Measurements from ENCODE around the gene TRAF3. TPM values are rescaled to one million over a fixed set of nuclear protein-coding genes. Genes with fewer than 3 reads are reported as not detected.

Gene TRAF3
- total and polyA plus RNA-seq, 3 experiments from 2014 or later: 16.3 to 62.0 (median 61.6) TPM

GRCh38 chr14:102848830-102849525 lies 71.7 kb downstream of the TRAF3 start:
- H3K4me1 ChIP-seq (ENCODE audit: insufficient read depth, low read length): no peaks in the 10 kb centered on the region
- H3K4me3 Mint-ChIP-seq: no peak overlapping the region
- no peak overlapping the region for H3K4me3 ChIP-seq (ENCODE audit: low read length)
- POLR2A ChIA-PET: no interaction called here
- CTCF ChIA-PET: no interaction called here
- peaks cover 9 to 28% (median 23%) of the 10 kb centered on the region in 3 donors for H3K4me1 Mint-ChIP-seq
- H3K27ac ChIP-seq (ENCODE audit: low read depth, low read length): no peak overlapping the region
- no peaks in the 10 kb centered on the region for H3K27me3 ChIP-seq (ENCODE audit: insufficient read depth, low read length, poor library complexity, severe bottlenecking)
- DNase-seq: no peak
- H3K36me3 ChIP-seq (ENCODE audit: insufficient read depth, low read length): no peaks in the 10 kb centered on the region
- H3K27ac Mint-ChIP-seq: peak overlapping the region in 3 of 8 donors; percentile 11 to 78 (median 38)
- H3K27me3 Mint-ChIP-seq: no peaks in the 10 kb centered on the region
- no peaks in the 10 kb centered on the region for H3K9me3 Mint-ChIP-seq
- H3K36me3 Mint-ChIP-seq: peaks cover 3 to 43% (median 5%) of the 10 kb centered on the region in 3 donors
- no peaks in the 10 kb centered on the region for H3K9me3 ChIP-seq (ENCODE audit: low read length)

- H3K4me3 ChIP-seq (ENCODE audit: low read length): no peak overlapping the region
- peak overlapping the region in 5 of 8 donors; percentile 21 to 78 (median 52) for H3K27ac Mint-ChIP-seq
Measured at GRCh38 chr14:102849526-102850379, 72.5 kb downstream of the TRAF3 start.

GRCh38 chr14:102853648-102854047 lies 76.4 kb downstream of the TRAF3 start:
- H3K27me3 ChIP-seq (ENCODE audit: insufficient read depth, low read length, poor library complexity, severe bottlenecking): no peaks in the 10 kb centered on the region
- Mint-ChIP-seq H3K27ac (peak overlapping the region in 2 of 8 donors; percentile 14 to 58), H3K36me3 (peaks cover 7 to 48% (median 11%) of the 10 kb centered on the region in 3 donors)

More at GRCh38 chr14:102849526-102850379, 72.5 kb downstream of the TRAF3 start:
- DNase-seq: no peak
- no peaks in the 10 kb centered on the region for H3K27me3 ChIP-seq (ENCODE audit: insufficient read depth, low read length, poor library complexity, severe bottlenecking)
- Mint-ChIP-seq H3K4me3 (no peak overlapping the region), H3K27me3 (no peaks in the 10 kb centered on the region), H3K36me3 (peaks cover 3 to 42% (median 5%) of the 10 kb centered on the region in 3 donors), H3K9me3 (no peaks in the 10 kb centered on the region), H3K4me1 (peaks cover 11 to 29% (median 22%) of the 10 kb centered on the region in 3 donors)
- H3K36me3 ChIP-seq (ENCODE audit: insufficient read depth, low read length): no peaks in the 10 kb centered on the region
- H3K4me1 ChIP-seq (ENCODE audit: insufficient read depth, low read length): no peaks in the 10 kb centered on the region
- POLR2A ChIA-PET: no interaction called here
- no peaks in the 10 kb centered on the region for H3K9me3 ChIP-seq (ENCODE audit: low read length)
- no peak overlapping the region for H3K27ac ChIP-seq (ENCODE audit: low read depth, low read length)
- CTCF ChIA-PET: no interaction called here

GRCh38 chr14:102854091-102854703 lies 76.9 kb downstream of the TRAF3 start:
- Histone ChIP-seq H3K36me3 (ENCODE audit: insufficient read depth, low read length) (no peaks in the 10 kb centered on the region), H3K4me3 (ENCODE audit: low read length) (no peak overlapping the region), H3K27ac (ENCODE audit: low read depth, low read length) (no peak overlapping the region), H3K9me3 (ENCODE audit: low read length) (no peaks in the 10 kb centered on the region), H3K27me3 (ENCODE audit: insufficient read depth, low read length, poor library complexity, severe bottlenecking) (no peaks in the 10 kb centered on the region), H3K4me1 (ENCODE audit: insufficient read depth, low read length) (no peaks in the 10 kb centered on the region)
- DNase-seq: no peak
- peaks cover 14 to 45% (median 33%) of the 10 kb centered on the region in 3 donors for H3K4me1 Mint-ChIP-seq
- H3K27ac Mint-ChIP-seq: peak overlapping the region in 1 of 8 donors; percentile 14
- peaks cover 7 to 51% (median 11%) of the 10 kb centered on the region in 3 donors for H3K36me3 Mint-ChIP-seq
- POLR2A ChIA-PET: no interaction called here
- H3K27me3 Mint-ChIP-seq: no peaks in the 10 kb centered on the region
- H3K4me3 Mint-ChIP-seq: no peak overlapping the region
- CTCF ChIA-PET: no interaction called here
- H3K9me3 Mint-ChIP-seq: no peaks in the 10 kb centered on the region

More at GRCh38 chr14:102853648-102854047, 76.4 kb downstream of the TRAF3 start:
- Histone ChIP-seq H3K4me3 (ENCODE audit: low read length) (no peak overlapping the region), H3K36me3 (ENCODE audit: insufficient read depth, low read length) (no peaks in the 10 kb centered on the region), H3K9me3 (ENCODE audit: low read length) (no peaks in the 10 kb centered on the region), H3K4me1 (ENCODE audit: insufficient read depth, low read length) (no peaks in the 10 kb centered on the region), H3K27ac (ENCODE audit: low read depth, low read length) (no peak overlapping the region)
- Mint-ChIP-seq H3K9me3 (no peaks in the 10 kb centered on the region), H3K4me1 (peaks cover 17 to 50% (median 38%) of the 10 kb centered on the region in 3 donors), H3K27me3 (no peaks in the 10 kb centered on the region), H3K4me3 (no peak overlapping the region)
- DNase-seq: no peak
- ChIA-PET CTCF (no interaction called here), POLR2A (no interaction called here)

- no peak overlapping the region for H3K27ac ChIP-seq (ENCODE audit: low read depth, low read length)
- no peak overlapping the region for H3K4me3 ChIP-seq (ENCODE audit: low read length)
- Mint-ChIP-seq H3K4me1 (peaks cover 17 to 37% (median 28%) of the 10 kb centered on the region in 3 donors), H3K27me3 (no peaks in the 10 kb centered on the region), H3K36me3 (peaks cover 8 to 54% (median 27%) of the 10 kb centered on the region in 3 donors), H3K9me3 (peaks cover under 1 to 4% (median 3%) of the 10 kb centered on the region in 5 donors), H3K4me3 (no peak overlapping the region), H3K27ac (peak overlapping the region in 1 of 8 donors; percentile 2)
- DNase-seq: no peak
- CTCF ChIA-PET: no interaction called here
- no peaks in the 10 kb centered on the region for H3K27me3 ChIP-seq (ENCODE audit: insufficient read depth, low read length, poor library complexity, severe bottlenecking)
- H3K9me3 ChIP-seq (ENCODE audit: low read length): no peaks in the 10 kb centered on the region
- no peaks in the 10 kb centered on the region for H3K36me3 ChIP-seq (ENCODE audit: insufficient read depth, low read length)
- no peaks in the 10 kb centered on the region for H3K4me1 ChIP-seq (ENCODE audit: insufficient read depth, low read length)
- POLR2A ChIA-PET: interaction anchor here (0.6 kb wide), 1 partner anchor 9 kb away, joined by 4 read pairs; no protein-coding TSS in a partner anchor
Measured at GRCh38 chr14:102856179-102856578, 78.9 kb downstream of the TRAF3 start.

GRCh38 chr14:102857444-102857843 lies 80.2 kb downstream of the TRAF3 start:
- Histone ChIP-seq H3K27me3 (ENCODE audit: insufficient read depth, low read length, poor library complexity, severe bottlenecking) (no peaks in the 10 kb centered on the region), H3K4me3 (ENCODE audit: low read length) (no peak overlapping the region), H3K36me3 (ENCODE audit: insufficient read depth, low read length) (peaks cover 3% of the 10 kb centered on the region), H3K4me1 (ENCODE audit: insufficient read depth, low read length) (no peaks in the 10 kb centered on the region), H3K27ac (ENCODE audit: low read depth, low read length) (no peak overlapping the region), H3K9me3 (ENCODE audit: low read length) (no peaks in the 10 kb centered on the region)
- H3K27ac Mint-ChIP-seq: no peak overlapping the region
- H3K27me3 Mint-ChIP-seq: no peaks in the 10 kb centered on the region
- H3K9me3 Mint-ChIP-seq: peaks cover 5 to 12% (median 9%) of the 10 kb centered on the region in 5 donors
- no peak overlapping the region for H3K4me3 Mint-ChIP-seq
- peaks cover 11 to 57% (median 38%) of the 10 kb centered on the region in 3 donors for H3K36me3 Mint-ChIP-seq
- peaks cover 14 to 34% (median 25%) of the 10 kb centered on the region in 3 donors for H3K4me1 Mint-ChIP-seq
- CTCF ChIA-PET: no interaction called here
- DNase-seq: no peak
- POLR2A ChIA-PET: interaction anchor here (0.7 kb wide), 1 partner anchor 65 kb away, joined by 4 read pairs; no protein-coding TSS in a partner anchor

- CTCF ChIA-PET: no interaction called here
Measured at GRCh38 chr14:102859911-102860310, 82.7 kb downstream of the TRAF3 start.

More at GRCh38 chr14:102859911-102860310, 82.7 kb downstream of the TRAF3 start:
- Histone ChIP-seq H3K4me1 (ENCODE audit: insufficient read depth, low read length) (no peaks in the 10 kb centered on the region), H3K27ac (ENCODE audit: low read depth, low read length) (no peak overlapping the region), H3K4me3 (ENCODE audit: low read length) (no peak overlapping the region), H3K36me3 (ENCODE audit: insufficient read depth, low read length) (peaks cover 3% of the 10 kb centered on the region), H3K27me3 (ENCODE audit: insufficient read depth, low read length, poor library complexity, severe bottlenecking) (no peaks in the 10 kb centered on the region), H3K9me3 (ENCODE audit: low read length) (no peaks in the 10 kb centered on the region)
- POLR2A ChIA-PET: no interaction called here
- peaks cover 12 to 29% (median 16%) of the 10 kb centered on the region in 3 donors for H3K4me1 Mint-ChIP-seq
- peak overlapping the region in 1 of 8 donors; percentile 71 for H3K27ac Mint-ChIP-seq
- no peaks in the 10 kb centered on the region for H3K27me3 Mint-ChIP-seq
- no peak overlapping the region for H3K4me3 Mint-ChIP-seq
- no peak for DNase-seq
- peaks cover 8 to 16% (median 14%) of the 10 kb centered on the region in 5 donors for H3K9me3 Mint-ChIP-seq
- peaks cover 15 to 66% (median 50%) of the 10 kb centered on the region in 3 donors for H3K36me3 Mint-ChIP-seq

Data from CD8-positive, alpha-beta memory T cell (primary cell).